Naive thymus-derived CD4-positive, alpha-beta T cell (primary cell): ENCODE measurements around the gene DSN1. TPM values are rescaled to one million over a fixed set of nuclear protein-coding genes. Genes with fewer than 3 reads are reported as not detected.

Source experiments
- ATAC-seq: fragments of 150-1000 bp; cut with Tn5 transposase; 2 replicates; pipeline ENCODE4 v1.10.0; 2021; ENCODE audit warnings: mild to moderate bottlenecking, moderate library complexity
- CTCF ChIA-PET: fragments of 350-600 bp; sonication (Branson Sonifier 250); formaldehyde crosslinking; loops from one replicate; lab custom pipeline; 2021; ENCODE audit warnings: antibody characterized with exemption; lab: Charles Lee
- POLR2A ChIA-PET: fragments of 350-600 bp; sonication (Branson Sonifier 250); formaldehyde crosslinking; loops from one replicate; lab custom pipeline; 2021; ENCODE audit warnings: antibody characterized with exemption, inconsistent platforms; lab: Charles Lee
- DNase-seq, 9 donors: peaks; one replicate each; pipeline versions ENCODE4 v3.0.0 to v3.0.0-alpha.2; 2020 to 2022; ENCODE audit warnings: mixed read lengths in 1 of 9
- H3K27ac ChIP-seq: one replicate; pipeline ENCODE4 v1.7.0; 2013; ENCODE audit warnings: mild to moderate bottlenecking, low read depth, low read length, moderate library complexity
- H3K27me3 ChIP-seq, 2 donors: one replicate each; pipeline ENCODE4 v1.7.0; 2013; ENCODE audit warnings: low read length in 2 of 2, mild to moderate bottlenecking in 2 of 2, moderate library complexity in 2 of 2; ENCODE audit not compliant: control insufficient read depth in 2 of 2, insufficient read depth in 2 of 2
- H3K36me3 ChIP-seq, 3 experiments: 1 replicate in 2 of 3; 2 replicates in 1 of 3; pipeline ENCODE4 v1.7.0; 2013; ENCODE audit warnings: low read length in 3 of 3, mild to moderate bottlenecking in 3 of 3, moderate library complexity in 1 of 3; ENCODE audit not compliant: insufficient read depth in 3 of 3, control insufficient read depth in 2 of 3
- H3K4me1 ChIP-seq, 2 donors: one replicate each; pipeline ENCODE4 v1.7.0; 2013; ENCODE audit warnings: low read length in 2 of 2, mild to moderate bottlenecking in 2 of 2, moderate library complexity in 1 of 2; ENCODE audit not compliant: control insufficient read depth in 2 of 2, insufficient read depth in 2 of 2
- H3K4me3 ChIP-seq: 2 replicates; pipeline ENCODE4 v1.7.0; 2013; ENCODE audit warnings: mild to moderate bottlenecking, low read length
- H3K9me3 ChIP-seq, 3 experiments: 1 replicate in 2 of 3; 2 replicates in 1 of 3; pipeline ENCODE4 v1.7.0; 2013; ENCODE audit warnings: low read length in 3 of 3; ENCODE audit not compliant: control insufficient read depth in 2 of 3
- H3K27ac Mint-ChIP-seq, 9 donors: one replicate each; pipeline ENCODE4 v1.8.0; 2020 to 2022; ENCODE audit warnings: mixed read lengths in 9 of 9, mild to moderate bottlenecking in 8 of 9, moderate library complexity in 5 of 9, inconsistent platforms in 2 of 9
- H3K27me3 Mint-ChIP-seq, 5 donors: one replicate each; pipeline ENCODE4 v1.8.0; 2021 to 2022; ENCODE audit warnings: mixed read lengths in 5 of 5, mild to moderate bottlenecking in 1 of 5
- H3K36me3 Mint-ChIP-seq, 5 donors: one replicate each; pipeline ENCODE4 v1.8.0; 2020 to 2022; ENCODE audit warnings: mixed read lengths in 5 of 5, mild to moderate bottlenecking in 3 of 5, inconsistent platforms in 1 of 5
- H3K4me1 Mint-ChIP-seq, 7 donors: one replicate each; pipeline ENCODE4 v1.8.0; 2020 to 2022; ENCODE audit warnings: mixed read lengths in 7 of 7, mild to moderate bottlenecking in 3 of 7, inconsistent platforms in 1 of 7
- H3K4me3 Mint-ChIP-seq, 10 donors: one replicate each; pipeline ENCODE4 v1.8.0; 2020 to 2022; ENCODE audit warnings: mild to moderate bottlenecking in 10 of 10, mixed read lengths in 10 of 10, moderate library complexity in 6 of 10, inconsistent platforms in 2 of 10
- H3K9me3 Mint-ChIP-seq, 11 donors: one replicate each; pipeline ENCODE4 v1.8.0; 2020 to 2022; ENCODE audit warnings: mixed read lengths in 11 of 11, mild to moderate bottlenecking in 4 of 11, inconsistent platforms in 1 of 11, moderate library complexity in 1 of 11
- intact Hi-C, 2 donors: fragments of 100-400 bp; cut with micrococcal nuclease; formaldehyde crosslinking; loops; one replicate each; pipeline ENCODE4 v1.15.1; 2023
- polyA plus RNA-seq, 2 donors: library from polyadenylated mRNA; unstranded; fragments of 300-500 nt; fragmentation: Illumina TruSeq; gene quantifications; one replicate each; pipeline ENCODE4 v1.2.3, GENCODE V29; 2021
- total RNA-seq, 6 experiments: library from RNA in 5 of 6; stranded (reverse) in 5 of 6; gene quantifications; 1 replicate in 5 of 6; 2 replicates in 1 of 6; pipeline ENCODE4 v1.2.3 and lab custom pipeline; 2021 to 2026

The DSN1 gene
- total and polyA plus RNA-seq, 7 experiments from 2014 or later: 9.0 to 27.5 (median 11.1) TPM

DNA sequence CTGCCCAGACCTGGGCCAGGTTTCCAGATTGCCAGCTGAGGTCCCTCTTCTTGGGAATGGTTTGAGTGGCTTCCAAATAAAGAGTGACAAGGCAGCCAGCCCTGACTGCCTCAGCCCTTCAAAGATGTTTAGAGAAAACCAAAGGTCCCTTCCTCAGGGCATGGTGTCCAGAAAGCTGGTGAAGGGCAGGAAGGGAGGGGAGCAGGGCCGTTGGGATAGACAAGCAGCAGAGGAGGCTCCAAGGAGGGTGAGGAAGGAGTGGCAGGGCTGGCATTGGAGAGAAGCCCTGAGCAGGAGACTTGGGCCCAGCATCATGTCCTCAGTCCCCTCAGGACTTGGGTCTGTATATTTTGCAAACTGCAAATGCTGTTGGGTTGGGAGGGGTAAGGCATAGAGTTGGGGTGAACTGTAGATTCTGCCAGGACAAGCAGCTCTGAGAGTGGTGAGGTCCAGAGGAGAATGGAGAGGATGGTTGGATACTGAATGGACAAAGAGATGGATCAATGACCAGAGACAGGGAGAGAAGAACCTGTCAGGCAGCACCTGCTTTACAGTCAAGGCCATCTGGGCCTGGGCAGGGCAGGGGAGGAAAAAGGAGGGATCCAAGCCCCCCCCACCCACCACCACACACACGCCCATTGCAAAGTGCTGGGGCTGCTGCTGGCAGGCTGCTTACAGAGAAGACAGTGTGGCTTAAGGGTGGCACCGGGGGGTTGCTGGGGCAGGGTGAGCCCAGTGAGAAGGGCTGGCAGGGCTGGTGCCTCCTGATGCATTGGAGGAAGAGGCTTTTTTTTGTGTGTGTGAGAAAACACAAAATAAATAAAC, 5.5 kb upstream of the DSN1 start:
- Mint-ChIP-seq H3K27me3 (no peaks in the 10 kb centered on the region), H3K4me3 (no peak overlapping the region), H3K9me3 (no peaks in the 10 kb centered on the region), H3K27ac (peak overlapping the region in 1 of 9 donors; percentile 36), H3K4me1 (peaks cover 2 to 9% (median 5%) of the 10 kb centered on the region in 7 donors), H3K36me3 (no peaks in the 10 kb centered on the region)
- no peaks in the 10 kb centered on the region for H3K9me3 ChIP-seq
- H3K27me3 ChIP-seq: no peaks in the 10 kb centered on the region
- ChIA-PET CTCF (no interaction called here), POLR2A (interaction anchor here (0.6 kb wide), 1 partner anchor 192 kb away, joined by 3 read pairs; no protein-coding TSS in a partner anchor)
- H3K36me3 ChIP-seq: peaks cover 0 to under 1% (median 0%) of the 10 kb centered on the region in 3 experiments
- no peak for ATAC-seq
- intact Hi-C loops: loop anchor here in 1 of 2 donors (10.0 kb wide), 2 partner anchors 396 to 824 kb away; partner anchors contain the start of genes MROH8, RPN2 and SCAND1
- H3K4me3 ChIP-seq: no peak overlapping the region
- no peak for DNase-seq
- H3K4me1 ChIP-seq: peaks cover 0 to 6% of the 10 kb centered on the region in 2 donors
- H3K27ac ChIP-seq: no peak overlapping the region

GRCh38 chr20:36777576-36777975, 4.0 kb upstream of the DSN1 start:
- H3K4me1 Mint-ChIP-seq: peaks cover 3 to 22% (median 15%) of the 10 kb centered on the region in 7 donors
- H3K4me3 Mint-ChIP-seq: no peak overlapping the region
- H3K27me3 Mint-ChIP-seq: peaks cover 0 to 2% (median 0%) of the 10 kb centered on the region in 5 donors
- peaks cover 0 to 8% (median 0%) of the 10 kb centered on the region in 3 experiments for H3K36me3 ChIP-seq
- no peak overlapping the region for H3K4me3 ChIP-seq
- H3K27ac Mint-ChIP-seq: no peak overlapping the region
- no peak for DNase-seq
- no peaks in the 10 kb centered on the region for H3K9me3 ChIP-seq
- H3K36me3 Mint-ChIP-seq: no peaks in the 10 kb centered on the region
- intact Hi-C loops: loop anchor here in 1 of 2 donors (10.0 kb wide), 2 partner anchors 397 to 823 kb away; partner anchors contain the start of genes MROH8, RPN2 and SCAND1
- no peaks in the 10 kb centered on the region for H3K27me3 ChIP-seq
- ChIA-PET CTCF (no interaction called here), POLR2A (no interaction called here)
- no peak for ATAC-seq
- H3K9me3 Mint-ChIP-seq: peaks cover 0 to 5% (median 0%) of the 10 kb centered on the region in 11 donors
- H3K4me1 ChIP-seq: peaks cover 7 to 11% of the 10 kb centered on the region in 2 donors
- H3K27ac ChIP-seq: no peak overlapping the region

DNA sequence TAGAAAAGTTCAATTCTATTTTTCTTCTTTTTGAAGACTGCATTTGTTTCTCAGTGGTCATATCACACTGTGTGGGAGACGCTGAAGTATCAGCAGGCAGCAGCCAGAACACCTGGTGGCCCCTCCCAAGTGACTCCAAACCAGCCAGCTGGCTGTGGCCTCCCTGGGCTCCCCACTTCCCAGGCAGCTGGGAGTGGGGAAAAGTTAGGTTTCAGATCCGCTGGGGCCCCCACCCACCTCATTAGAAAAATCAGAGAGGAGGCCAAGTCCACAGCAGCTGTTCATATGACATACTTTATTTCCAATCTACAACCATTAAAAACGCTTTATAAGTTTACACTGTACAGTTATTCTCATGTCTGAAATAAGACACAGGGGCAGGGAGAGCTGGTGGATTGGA, 3.6 kb upstream of the DSN1 start:
- no peaks in the 10 kb centered on the region for H3K36me3 Mint-ChIP-seq

GRCh38 chr20:36775826-36776225, 2.3 kb upstream of the DSN1 start:
- intact Hi-C loops: loop anchor here (2.0 to 10.0 kb wide), 4 partner anchors 59 to 821 kb away; partner anchors contain the start of genes MROH8 (in 1 of the 2), RPN2 (in 1 of the 2) and SCAND1 (in 1 of the 2)
- Histone ChIP-seq H3K9me3 (no peaks in the 10 kb centered on the region), H3K36me3 (peaks cover 0 to 10% (median 0%) of the 10 kb centered on the region in 3 experiments), H3K27ac (no peak overlapping the region), H3K4me1 (peaks cover 8 to 13% of the 10 kb centered on the region in 2 donors), H3K4me3 (no peak overlapping the region), H3K27me3 (no peaks in the 10 kb centered on the region)
- ATAC-seq (no peak), DNase-seq (no peak)
- H3K9me3 Mint-ChIP-seq: peaks cover 0 to 5% (median 0%) of the 10 kb centered on the region in 11 donors
- peaks cover 8 to 31% (median 21%) of the 10 kb centered on the region in 7 donors for H3K4me1 Mint-ChIP-seq
- peak overlapping the region in 7 of 10 donors; percentile 19 to 69 (median 41) for H3K4me3 Mint-ChIP-seq
- ChIA-PET CTCF (interaction anchor here (0.6 kb wide), 1 partner anchor 95 kb away, joined by 4 read pairs; no protein-coding TSS in a partner anchor), POLR2A (no interaction called here)
- H3K36me3 Mint-ChIP-seq: peaks cover 0 to 3% (median 0%) of the 10 kb centered on the region in 5 donors
- H3K27me3 Mint-ChIP-seq: peaks cover 0 to 2% (median 0%) of the 10 kb centered on the region in 5 donors
- peak overlapping the region in 5 of 9 donors; percentile 2 to 69 (median 41) for H3K27ac Mint-ChIP-seq

More for the DNA sequence above, 3.6 kb upstream of the DSN1 start:
- CTCF ChIA-PET: interaction anchor here (0.5 to 0.7 kb wide), 2 partner anchors 171 to 395 kb away, joined by 3 to 6 read pairs; partner anchors contain the start of gene RAB5IF
- intact Hi-C loops: loop anchor here in 1 of 2 donors (10.0 kb wide), 2 partner anchors 398 to 822 kb away; partner anchors contain the start of genes MROH8, RPN2 and SCAND1
- Histone ChIP-seq H3K4me1 (peaks cover 8 to 13% of the 10 kb centered on the region in 2 donors), H3K27ac (no peak overlapping the region), H3K9me3 (no peaks in the 10 kb centered on the region), H3K4me3 (no peak overlapping the region), H3K27me3 (no peaks in the 10 kb centered on the region), H3K36me3 (peaks cover 0 to 8% (median 0%) of the 10 kb centered on the region in 3 experiments)
- ATAC-seq (no peak), DNase-seq (no peak)
- no peak overlapping the region for H3K4me3 Mint-ChIP-seq
- peaks cover 0 to 5% (median 0%) of the 10 kb centered on the region in 11 donors for H3K9me3 Mint-ChIP-seq
- peaks cover 0 to 2% (median 0%) of the 10 kb centered on the region in 5 donors for H3K27me3 Mint-ChIP-seq
- peaks cover 7 to 23% (median 17%) of the 10 kb centered on the region in 7 donors for H3K4me1 Mint-ChIP-seq
- no peak overlapping the region for H3K27ac Mint-ChIP-seq
- POLR2A ChIA-PET: no interaction called here

DNA sequence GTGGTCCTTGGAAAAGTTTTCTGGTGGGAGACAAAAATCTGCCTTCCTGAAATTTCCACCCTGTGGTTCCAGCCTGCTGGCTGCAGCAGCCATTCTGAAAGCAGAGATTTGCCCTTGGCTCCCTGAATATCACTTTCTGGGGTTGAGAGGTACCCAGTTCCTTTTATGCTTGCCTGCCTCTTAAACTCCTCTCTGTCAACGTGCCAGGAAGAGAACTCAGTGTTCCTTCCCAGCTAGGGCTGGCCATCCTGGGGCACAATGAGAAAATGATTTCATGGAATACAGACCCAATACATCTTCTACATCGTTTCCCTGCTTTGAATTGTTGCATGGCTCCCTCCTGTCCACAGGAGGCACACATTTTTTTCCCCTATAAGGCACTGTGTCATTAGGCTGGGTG, 1.6 kb upstream of the DSN1 start:
- Mint-ChIP-seq H3K9me3 (peaks cover 0 to 5% (median 0%) of the 10 kb centered on the region in 11 donors), H3K27ac (peak overlapping the region in 6 of 9 donors; percentile 42 to 97 (median 63)), H3K27me3 (peaks cover 0 to 2% (median 0%) of the 10 kb centered on the region in 5 donors), H3K4me1 (peaks cover 8 to 34% (median 24%) of the 10 kb centered on the region in 7 donors), H3K4me3 (peak overlapping the region; percentile 45 to 98 (median 92)), H3K36me3 (peaks cover 0 to 4% (median 0%) of the 10 kb centered on the region in 5 donors)
- ChIA-PET CTCF (interaction anchor here (0.6 to 0.8 kb wide), 2 partner anchors 94 to 403 kb away, joined by 3 to 4 read pairs; no protein-coding TSS in a partner anchor), POLR2A (interaction anchor here (1.9 kb wide), 1 partner anchor 314 kb away, joined by 7 read pairs; no protein-coding TSS in a partner anchor)
- ATAC-seq (no peak), DNase-seq (no peak)
- peaks cover 8 to 13% of the 10 kb centered on the region in 2 donors for H3K4me1 ChIP-seq
- peaks cover 0 to 12% (median 0%) of the 10 kb centered on the region in 3 experiments for H3K36me3 ChIP-seq
- H3K4me3 ChIP-seq: no peak overlapping the region
- intact Hi-C loops: loop anchor here (2.0 to 10.0 kb wide), 4 partner anchors 60 to 820 kb away; partner anchors contain the start of genes MROH8 (in 1 of the 2), RPN2 (in 1 of the 2) and SCAND1 (in 1 of the 2)
- no peaks in the 10 kb centered on the region for H3K27me3 ChIP-seq
- H3K9me3 ChIP-seq: no peaks in the 10 kb centered on the region
- H3K27ac ChIP-seq: no peak overlapping the region
